Ramos (cell line): ENCODE results near the gene HDAC8.

Source experiments
- in situ Hi-C: fragments of 300-500 bp; cut with MboI; formaldehyde crosslinking; loops from one replicate; pipeline ENCODE4 v1.14.3; 2022; ENCODE audit warnings: low sequenced_read_pairs; ENCODE audit not compliant: unreplicated experiment

HDAC8 gene

DNA sequence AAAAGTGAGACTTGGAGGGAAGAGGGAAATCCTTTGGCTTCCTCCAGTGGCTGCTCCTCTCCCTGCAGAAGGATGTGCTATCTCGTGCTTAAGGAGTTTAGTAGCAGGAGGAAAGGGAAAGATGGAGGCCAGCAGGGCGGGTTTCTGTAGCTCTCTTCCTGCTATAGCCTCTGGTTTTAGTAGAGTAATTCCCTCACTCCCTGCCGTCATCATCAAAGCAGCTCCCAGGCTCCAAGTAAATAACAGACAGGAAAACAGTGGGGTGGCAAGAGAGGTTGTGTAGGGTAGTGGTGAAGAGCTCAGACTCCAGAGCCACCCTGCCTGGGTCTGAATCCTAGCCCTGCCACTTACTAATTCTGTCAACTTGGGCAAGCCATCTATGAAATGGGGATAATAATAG, 185.4 kb downstream of the HDAC8 start:
- in situ Hi-C loops, result no loop called here

- in situ Hi-C loops, result no loop called here
These were observed 190.4 kb downstream of the HDAC8 start for GRCh38 chrX:72382202-72382595.

DNA sequence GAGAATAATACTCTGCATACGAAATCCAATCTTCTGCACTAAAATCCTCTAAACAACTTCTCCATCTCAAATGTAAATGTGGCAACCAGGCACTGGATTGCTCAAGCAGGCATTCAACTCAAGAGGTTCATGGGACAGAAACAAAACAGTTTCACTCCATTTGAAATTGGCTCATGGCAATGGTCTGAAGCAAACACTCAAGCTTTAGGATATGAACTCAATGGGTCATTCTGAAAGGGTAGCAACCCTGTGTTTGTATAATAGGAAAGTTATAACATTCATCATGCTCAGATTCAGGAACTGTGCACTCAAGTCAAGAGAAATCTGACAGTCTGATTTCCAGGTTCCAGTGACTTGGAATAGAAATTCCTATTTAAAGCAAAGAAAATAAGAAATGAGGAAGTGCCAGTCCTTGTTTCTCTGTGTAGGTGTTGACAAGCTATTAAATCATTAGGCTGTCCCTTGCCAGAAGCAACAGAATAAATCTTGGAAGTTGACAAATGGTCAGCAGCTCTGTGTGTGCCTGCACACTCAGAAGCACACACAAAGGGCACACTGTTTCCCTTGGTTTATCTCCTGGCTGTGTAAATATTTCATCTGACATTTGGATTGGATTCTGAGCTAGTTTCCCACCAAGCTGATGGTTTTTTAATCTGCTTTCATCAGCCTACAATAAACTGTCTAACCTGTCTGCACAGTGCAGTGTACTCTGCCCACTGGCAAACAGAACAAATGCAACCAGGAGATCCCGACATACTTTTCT, 191.0 kb downstream of the HDAC8 start:
- in situ Hi-C loops, result no loop called here

GRCh38 chrX:72376124-72376523, 196.5 kb downstream of the HDAC8 start:
- in situ Hi-C loops, result no loop called here

GRCh38 chrX:72373136-72373535, 199.5 kb downstream of the HDAC8 start:
- in situ Hi-C loops, result no loop called here

- in situ Hi-C loops, result no loop called here
These were observed 199.9 kb downstream of the HDAC8 start for GRCh38 chrX:72372735-72373134.

- in situ Hi-C loops, result no loop called here
These were observed 201.2 kb downstream of the HDAC8 start for GRCh38 chrX:72371405-72371804.

DNA sequence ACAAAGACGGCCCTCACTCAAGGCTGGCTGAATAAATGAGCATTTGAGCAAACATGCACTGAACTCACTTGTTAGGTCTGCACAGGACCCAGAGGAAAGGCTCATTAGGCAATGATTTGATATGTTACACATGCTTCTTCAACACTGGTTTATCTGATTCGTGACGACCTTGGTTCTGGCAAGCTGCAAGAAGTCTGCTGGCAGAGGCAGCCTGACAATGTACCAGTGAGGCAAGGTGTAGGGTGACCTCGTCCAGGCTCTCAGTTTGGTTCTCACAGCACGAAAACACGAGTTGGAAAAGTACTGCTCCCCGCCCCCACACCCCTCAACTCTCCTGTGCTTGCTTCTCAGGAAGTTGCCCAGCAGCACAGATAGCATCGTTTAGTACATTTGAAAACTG, 203.8 kb downstream of the HDAC8 start:
- in situ Hi-C loops, result no loop called here

- in situ Hi-C loops, result no loop called here
These were observed 205.1 kb downstream of the HDAC8 start for GRCh38 chrX:72367516-72367915.

DNA sequence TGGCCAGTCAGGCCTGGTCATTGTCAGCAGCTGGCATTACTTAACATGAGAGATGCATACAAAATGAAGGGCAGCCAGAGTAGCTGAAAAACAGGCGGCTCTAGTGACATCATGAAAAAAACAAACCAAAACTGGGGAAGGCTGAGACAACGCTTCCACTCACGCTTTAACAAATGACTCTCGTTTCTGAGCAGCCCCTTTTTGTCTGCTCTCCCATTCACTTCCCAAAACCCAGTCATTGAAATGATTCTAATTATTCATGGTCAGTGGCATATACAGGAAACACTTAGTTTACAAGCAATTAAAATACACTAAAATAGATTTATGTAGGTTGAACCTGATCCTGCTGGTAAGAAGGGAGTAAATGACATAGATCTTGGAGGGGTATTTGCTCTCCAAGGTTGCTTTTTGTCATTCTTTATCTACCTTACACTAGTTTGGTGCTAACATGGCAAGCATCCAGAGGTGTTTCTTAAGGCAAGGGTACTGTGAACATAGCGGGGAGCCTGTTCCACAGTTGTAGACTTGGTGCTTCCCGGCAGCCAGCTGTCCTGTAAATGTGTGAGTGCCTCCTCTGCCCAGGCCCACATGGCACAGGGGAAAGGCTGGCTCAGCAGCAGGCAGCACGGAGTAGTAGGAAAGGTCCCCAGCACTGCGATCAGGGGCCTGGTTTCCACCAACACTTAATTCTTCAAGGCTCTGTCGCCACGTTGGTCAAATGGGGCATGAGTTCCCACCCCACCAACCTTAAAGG, 205.8 kb downstream of the HDAC8 start:
- in situ Hi-C loops, result no loop called here

DNA sequence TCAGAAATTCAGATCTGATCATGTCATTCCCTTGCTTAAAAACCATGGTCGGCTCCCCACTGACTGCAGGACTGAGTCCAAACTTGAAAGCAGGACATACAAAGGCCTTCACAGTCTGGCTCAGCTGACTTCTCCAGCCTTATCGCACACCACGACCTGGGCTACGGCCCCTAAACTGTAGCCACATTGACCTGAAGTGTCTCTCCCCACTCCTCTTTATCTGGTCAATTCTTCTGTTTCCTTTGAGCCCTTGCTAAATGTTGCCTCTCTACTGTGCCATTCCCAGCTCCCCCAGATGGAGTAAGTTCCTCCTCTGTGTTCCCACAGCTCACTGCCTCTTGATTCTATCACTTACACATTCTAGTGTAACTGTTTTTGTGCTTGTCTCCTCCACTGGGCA, 206.5 kb downstream of the HDAC8 start:
- in situ Hi-C loops, result no loop called here

GRCh38 chrX:72365126-72365525, 207.5 kb downstream of the HDAC8 start:
- in situ Hi-C loops, result no loop called here

DNA sequence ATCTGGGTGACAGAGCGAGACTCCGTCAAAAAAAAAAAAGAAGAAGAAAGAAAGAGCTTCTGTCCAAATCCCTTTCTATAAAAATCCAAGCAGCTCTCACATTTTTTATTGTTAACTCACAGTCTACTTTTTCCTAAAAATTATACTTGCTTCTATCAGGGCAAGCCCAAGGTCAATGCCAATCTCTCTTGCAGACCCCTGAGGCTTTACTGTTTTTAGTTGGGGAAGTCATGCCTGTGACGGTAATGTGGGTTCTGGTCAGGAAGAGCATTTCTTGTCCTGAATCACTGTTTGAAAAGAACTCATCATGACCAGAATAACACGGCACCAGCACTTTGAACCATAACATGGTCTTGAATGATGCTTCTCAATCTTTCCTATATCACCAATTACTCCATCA, 212.3 kb downstream of the HDAC8 start:
- in situ Hi-C loops, result no loop called here

DNA sequence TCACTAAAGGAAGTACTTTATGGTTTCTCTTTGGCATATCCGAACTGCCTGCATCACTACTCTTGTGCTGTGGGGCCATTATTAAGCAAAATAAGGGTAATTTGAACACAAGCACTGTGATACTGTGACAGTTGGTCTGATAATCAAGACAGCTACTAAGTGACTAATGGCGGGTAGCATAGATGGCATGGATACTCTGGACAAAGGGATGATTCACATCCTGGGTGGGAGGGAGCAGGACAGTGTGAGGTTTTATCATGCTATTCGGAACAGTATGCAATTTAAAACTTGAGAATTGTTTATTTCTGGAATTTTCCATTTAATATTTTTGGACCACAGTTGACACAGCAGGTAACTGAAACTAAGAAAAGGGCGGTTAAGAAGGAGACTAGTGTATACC, 214.3 kb downstream of the HDAC8 start:
- in situ Hi-C loops, result no loop called here

DNA sequence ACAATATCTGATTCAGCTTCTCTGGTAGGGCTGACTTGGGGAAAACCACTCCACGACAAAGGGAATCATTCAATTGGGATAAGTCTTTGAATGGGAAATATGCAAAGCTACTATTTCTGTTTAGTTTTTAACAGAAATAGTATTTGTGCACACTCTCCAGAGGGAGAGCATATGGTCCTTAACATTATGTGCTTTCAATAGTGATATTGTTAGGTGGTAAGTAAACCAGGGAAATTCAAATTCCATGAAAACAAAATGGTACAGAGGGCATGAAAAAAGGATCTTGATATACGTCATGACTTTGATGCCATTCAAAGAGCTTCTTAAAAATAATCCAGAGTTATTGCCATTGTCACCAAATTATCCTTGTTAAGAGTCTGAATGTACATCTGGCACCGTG, 219.9 kb downstream of the HDAC8 start:
- in situ Hi-C loops, result no loop called here

DNA sequence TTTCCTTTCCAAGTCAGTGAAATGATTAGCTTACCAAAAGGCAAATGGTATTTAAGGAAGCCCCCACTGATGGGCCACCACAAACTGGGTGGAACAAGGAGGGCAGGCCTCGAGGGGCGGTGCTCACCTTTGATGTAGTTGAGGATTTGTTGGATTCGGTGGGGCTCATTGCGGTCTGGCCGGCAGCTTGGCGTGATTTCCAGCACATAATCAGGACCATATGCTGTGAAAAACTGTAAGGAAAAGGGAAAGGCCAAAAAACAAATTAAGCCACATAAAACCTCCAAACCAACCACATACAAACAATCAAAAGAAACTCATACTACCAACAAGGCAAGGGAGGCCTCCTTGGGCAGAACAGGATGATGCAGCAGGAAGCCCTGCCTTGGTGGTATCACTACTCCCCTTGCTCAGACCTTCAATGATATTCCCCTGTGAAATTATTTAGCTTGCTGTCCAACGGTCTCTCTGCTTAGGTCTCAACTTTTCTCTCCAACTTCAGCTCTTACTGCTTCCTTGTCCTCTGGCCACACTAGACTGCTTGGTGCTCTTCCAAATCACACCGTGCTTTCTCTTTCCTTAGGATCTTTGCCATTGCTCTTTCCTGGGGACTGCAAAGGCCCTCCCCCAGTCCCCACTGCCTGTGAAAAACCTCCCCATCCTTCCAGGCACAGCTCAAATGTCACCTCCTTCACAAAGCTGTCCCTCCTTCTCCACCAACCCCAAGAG, 220.9 kb downstream of the HDAC8 start:
- in situ Hi-C loops, result no loop called here

GRCh38 chrX:72349190-72349589, 223.5 kb downstream of the HDAC8 start:
- in situ Hi-C loops, result no loop called here

- in situ Hi-C loops, result no loop called here
These were observed 224.2 kb downstream of the HDAC8 start for GRCh38 chrX:72348247-72348979.

DNA sequence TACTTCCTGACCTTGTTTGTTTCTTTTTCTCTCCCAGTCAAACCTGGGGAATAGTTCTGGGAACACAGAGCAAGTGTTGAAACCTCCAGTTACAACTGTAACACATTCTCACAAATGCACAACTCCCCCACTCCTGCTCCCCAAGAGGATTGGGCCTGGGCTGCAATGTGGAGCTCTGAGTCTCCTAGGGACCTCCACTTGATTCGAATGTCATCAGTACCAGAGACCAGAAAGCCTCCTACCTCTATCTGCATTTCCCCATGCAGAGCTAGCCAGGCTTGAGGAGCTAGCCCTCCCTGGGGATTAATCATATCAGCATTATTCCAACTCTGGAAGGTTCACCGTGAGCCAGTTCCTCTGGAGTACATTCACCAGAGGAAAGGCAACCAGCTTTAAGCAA, 225.3 kb downstream of the HDAC8 start:
- in situ Hi-C loops, result no loop called here

DNA sequence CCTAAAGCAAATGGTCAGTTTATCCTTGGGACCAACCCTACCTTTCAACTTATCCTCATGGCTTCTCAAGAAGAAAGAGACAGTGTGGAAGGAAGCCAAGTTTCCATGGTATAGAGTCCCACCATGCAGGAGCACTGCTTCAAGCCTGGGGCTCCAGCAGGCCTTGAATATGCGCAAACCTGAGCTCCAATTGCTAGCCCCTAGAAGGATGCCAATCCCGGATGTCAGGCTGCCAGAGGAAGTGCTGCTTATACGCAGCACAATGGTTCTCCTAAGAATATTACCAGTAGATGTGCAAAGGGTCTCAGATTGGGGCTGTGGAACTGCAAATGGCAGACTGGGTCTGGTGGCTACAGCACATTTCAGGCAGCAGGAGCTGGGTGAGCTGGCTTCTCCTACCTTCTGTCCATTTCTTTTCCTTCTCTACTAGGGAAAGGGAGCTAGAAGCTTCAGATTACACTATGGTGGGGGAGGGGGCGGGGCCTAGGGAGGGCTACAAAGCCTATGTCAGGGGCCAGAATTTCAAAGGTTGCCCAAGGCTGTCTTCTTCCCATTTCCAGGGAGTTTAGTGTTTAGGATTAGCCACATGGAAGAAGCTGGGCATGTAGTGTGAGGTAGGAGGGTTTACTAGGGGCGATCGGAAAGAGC, 226.2 kb downstream of the HDAC8 start:
- in situ Hi-C loops, result no loop called here
